HG03103 (cell line): ENCODE measurements around the gene HOXB4.

Experiments
- ATAC-seq: cut with Tn5 transposase; IDR thresholded peaks from one replicate; pipeline ENCODE4 v1.9.1; 2021; ENCODE audit warnings: low read depth; ENCODE audit not compliant: unreplicated experiment

HOXB4 gene

DNA sequence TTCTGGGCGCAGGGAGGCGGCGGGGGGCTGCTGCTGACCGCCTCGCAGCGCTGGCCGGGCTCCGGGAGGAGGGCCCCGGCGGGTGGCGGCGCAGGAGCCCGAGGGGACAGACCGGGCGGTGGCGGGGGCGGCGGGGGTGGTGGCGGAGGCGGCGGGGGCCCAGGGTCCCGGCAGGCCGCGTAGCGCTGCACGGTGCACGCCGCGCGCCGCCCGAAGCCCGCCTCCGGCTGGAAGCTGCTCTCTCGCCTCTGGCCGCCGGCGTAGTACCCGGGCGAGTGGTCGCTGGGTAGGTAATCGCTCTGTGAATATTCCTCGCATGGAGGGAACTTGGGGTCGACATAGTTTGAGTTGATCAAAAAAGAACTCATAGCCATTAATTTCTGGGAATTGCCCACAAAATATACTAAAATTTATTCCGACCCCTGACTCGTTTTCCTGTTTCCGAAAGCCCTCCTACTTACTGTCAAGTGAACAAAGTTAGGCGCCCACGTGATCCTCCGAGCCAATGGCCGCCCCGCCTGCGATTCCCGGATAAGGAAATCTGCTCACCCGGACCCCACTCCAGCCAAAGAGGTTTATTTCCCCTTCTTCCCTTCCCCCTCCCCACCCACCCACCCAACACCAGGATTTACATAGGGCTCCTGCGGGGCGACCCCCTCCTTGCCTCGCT, at the start of gene HOXB4:
Gene HOXB4, minus strand, starts transcription at position 405 of the 670 bp plus-strand sequence. Its CDS starts 31 bp downstream, at position 374.
- no peak for ATAC-seq

DNA sequence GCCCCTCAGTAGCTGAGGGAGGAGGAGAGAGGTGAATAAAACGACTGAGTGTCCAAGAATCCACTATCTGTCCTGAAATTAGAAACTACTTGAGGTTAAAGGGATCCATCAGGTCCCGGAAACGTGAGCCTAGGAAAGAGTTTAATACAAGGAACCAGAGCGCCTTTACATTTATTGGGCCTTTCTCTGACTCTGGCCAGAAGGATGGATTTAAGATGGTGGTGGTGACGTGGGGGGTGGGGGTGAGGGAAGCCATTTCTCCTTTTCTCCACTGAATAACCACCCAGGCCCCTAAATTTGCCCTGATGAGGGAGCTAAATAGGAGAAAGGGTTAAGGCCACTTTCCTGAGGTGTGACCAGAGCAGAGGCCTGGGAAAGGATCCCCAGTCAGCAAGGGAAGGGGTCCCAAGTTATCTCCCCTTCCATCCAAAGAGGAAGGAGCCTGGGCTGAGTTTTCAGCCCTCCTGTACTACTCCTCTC, 49.0 kb upstream of the HOXB4 start:
- no peak for ATAC-seq

- no peak for ATAC-seq
Observed at GRCh38 chr17:48626245-48627117, 48.3 kb upstream of the HOXB4 start, which contains the start of gene HOXB9. HOXB9 (minus strand) TSS chr17:48626358; CDS start chr17:48626269, 89 bp downstream.

- ATAC-seq = no peak
Observed at GRCh38 chr17:48625495-48626244, 47.5 kb upstream of the HOXB4 start.

- no peak for ATAC-seq
Observed at GRCh38 chr17:48624544-48625494, 46.7 kb upstream of the HOXB4 start.

GRCh38 chr17:48624118-48624517, 46.0 kb upstream of the HOXB4 start:
- no peak for ATAC-seq

- ATAC-seq = no peak
Observed at GRCh38 chr17:48623583-48623982, 45.4 kb upstream of the HOXB4 start.

GRCh38 chr17:48622857-48623256, 44.7 kb upstream of the HOXB4 start:
- ATAC-seq = no peak

- no peak for ATAC-seq
Observed at GRCh38 chr17:48621410-48622392, 43.6 kb upstream of the HOXB4 start.

DNA sequence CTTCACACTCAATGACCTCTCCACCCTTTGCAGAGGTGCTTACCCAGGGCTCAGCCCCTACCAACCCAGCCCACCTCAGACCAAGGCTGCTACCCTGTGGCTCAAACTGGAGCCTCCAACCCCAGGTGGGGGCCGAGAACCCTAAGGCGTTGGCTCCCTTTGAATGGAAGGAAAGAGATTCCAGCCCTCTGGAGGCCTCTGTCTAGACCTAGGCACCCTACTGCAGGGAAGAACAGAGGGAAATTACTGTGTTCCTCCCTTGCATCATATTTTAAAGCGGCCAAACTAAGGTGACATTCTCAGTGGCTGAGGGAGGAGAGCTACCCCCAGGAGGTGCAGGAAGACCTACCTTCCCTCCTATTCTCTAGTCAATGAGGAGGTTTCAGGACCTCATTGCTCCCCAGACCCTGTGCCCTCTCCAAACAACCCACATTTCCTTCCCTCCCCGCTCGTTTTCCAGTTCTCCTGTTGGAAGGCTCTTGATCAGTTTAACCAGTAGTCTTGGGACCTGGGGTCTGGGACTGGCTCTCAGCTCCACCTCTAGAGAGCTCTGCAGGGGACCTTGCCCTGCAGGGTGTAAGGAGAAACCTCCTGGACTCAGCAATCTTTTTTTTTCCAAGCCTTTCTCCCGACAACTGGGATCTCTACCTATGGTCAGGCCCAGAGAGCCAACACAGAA, 42.5 kb upstream of the HOXB4 start:
- no peak for ATAC-seq

- no peak for ATAC-seq
Observed at GRCh38 chr17:48619826-48620449, 41.8 kb upstream of the HOXB4 start.

- ATAC-seq = no peak
Observed at GRCh38 chr17:48618256-48618896, 40.2 kb upstream of the HOXB4 start.

GRCh38 chr17:48617471-48618255, 39.5 kb upstream of the HOXB4 start:
- no peak for ATAC-seq

GRCh38 chr17:48616717-48617470, 38.7 kb upstream of the HOXB4 start:
- no peak for ATAC-seq

DNA sequence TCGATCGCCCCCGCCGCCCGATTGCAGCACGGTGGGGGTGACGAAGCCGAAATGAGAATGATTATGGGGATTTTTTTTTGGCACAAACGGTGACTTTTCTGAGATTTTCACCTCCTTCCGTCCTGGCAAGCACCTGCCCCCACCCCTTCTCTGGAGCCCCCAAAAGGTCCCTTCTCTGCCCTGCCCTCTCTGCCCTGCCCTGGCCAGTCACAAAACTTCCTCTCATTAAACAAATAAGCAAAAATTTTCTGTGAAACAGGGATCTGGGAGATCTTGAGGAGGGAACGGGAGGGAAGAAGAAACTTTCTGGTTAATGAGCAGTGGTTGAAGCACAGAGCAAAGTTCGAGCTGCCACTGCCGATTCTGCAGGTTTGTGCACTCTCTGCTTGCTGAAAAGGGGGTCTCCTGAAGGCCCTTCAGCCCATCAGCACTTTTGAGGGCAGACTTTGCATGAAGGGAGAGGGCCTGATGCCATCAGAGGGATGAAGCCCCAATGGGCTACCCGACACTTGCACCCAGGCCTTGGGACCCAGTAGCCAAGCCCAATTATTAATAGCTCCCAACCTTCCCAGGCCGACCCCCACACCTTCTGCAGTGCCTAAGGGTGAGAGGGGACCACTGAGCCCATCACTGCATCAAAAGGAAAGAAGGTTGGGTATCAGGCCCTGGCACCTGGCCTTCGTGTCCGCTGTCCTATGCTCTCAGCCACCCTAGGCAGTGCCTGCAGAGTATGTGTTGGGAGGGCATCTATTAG, 38.0 kb upstream of the HOXB4 start:
- ATAC-seq = no peak
